ENCODE measurements around the gene SNX22. TPM values are rescaled to one million over a fixed set of nuclear protein-coding genes. Genes with fewer than 3 reads are reported as not detected.

Gene SNX22
- total RNA-seq, 2 donors from 2014 or later, result 12.2 to 15.9 TPM

GRCh38 chr15:64164436-64164835, 12.9 kb downstream of the SNX22 start:
- Histone ChIP-seq H3K27me3 (replicated peaks; ENCODE audit: insufficient read depth) (no peaks in the 10 kb centered on the region), H3K4me3 (no peak overlapping the region), H3K27ac (no peak overlapping the region), H3K36me3 (peaks cover 6 to 10% of the 10 kb centered on the region in 2 donors), H3K9me3 (no peaks in the 10 kb centered on the region), H3K4me1 (replicated peaks) (peaks cover 11% of the 10 kb centered on the region)
- DNase-seq (ENCODE audit: low spot score), result no peak
- 96% methylated on average over 4 of the region's 4 CpGs for WGBS
- intact Hi-C loops (cut with DNase I), result loop anchor here (5.0 kb wide), 1 partner anchor 67 kb away; the partner anchor contains the start of gene SNX1
- TF ChIP-seq POLR2A (IDR thresholded peaks at IDR 0.05) (no peak), POLR2AphosphoS5 (IDR thresholded peaks at IDR 0.05) (no peak), CTCF (IDR thresholded peaks at IDR 0.05) (no peak)

- no peaks in the 10 kb centered on the region for H3K27me3 ChIP-seq (replicated peaks; ENCODE audit: insufficient read depth)
- no peak for DNase-seq (ENCODE audit: low spot score)
- H3K4me3 ChIP-seq, result no peak overlapping the region
- H3K9me3 ChIP-seq, result no peaks in the 10 kb centered on the region
- WGBS, result 71% methylated on average over 5 of the region's 5 CpGs
- intact Hi-C loops (cut with DNase I), result no loop called here
- peaks cover 5% of the 10 kb centered on the region for H3K4me1 ChIP-seq (replicated peaks)
- TF ChIP-seq POLR2A (IDR thresholded peaks at IDR 0.05) (no peak), POLR2AphosphoS5 (IDR thresholded peaks at IDR 0.05) (no peak), CTCF (IDR thresholded peaks at IDR 0.05) (no peak)
- H3K36me3 ChIP-seq, result no peaks in the 10 kb centered on the region
- no peak overlapping the region for H3K27ac ChIP-seq
Measured at GRCh38 chr15:64166102-64166890, 14.8 kb downstream of the SNX22 start.

DNA sequence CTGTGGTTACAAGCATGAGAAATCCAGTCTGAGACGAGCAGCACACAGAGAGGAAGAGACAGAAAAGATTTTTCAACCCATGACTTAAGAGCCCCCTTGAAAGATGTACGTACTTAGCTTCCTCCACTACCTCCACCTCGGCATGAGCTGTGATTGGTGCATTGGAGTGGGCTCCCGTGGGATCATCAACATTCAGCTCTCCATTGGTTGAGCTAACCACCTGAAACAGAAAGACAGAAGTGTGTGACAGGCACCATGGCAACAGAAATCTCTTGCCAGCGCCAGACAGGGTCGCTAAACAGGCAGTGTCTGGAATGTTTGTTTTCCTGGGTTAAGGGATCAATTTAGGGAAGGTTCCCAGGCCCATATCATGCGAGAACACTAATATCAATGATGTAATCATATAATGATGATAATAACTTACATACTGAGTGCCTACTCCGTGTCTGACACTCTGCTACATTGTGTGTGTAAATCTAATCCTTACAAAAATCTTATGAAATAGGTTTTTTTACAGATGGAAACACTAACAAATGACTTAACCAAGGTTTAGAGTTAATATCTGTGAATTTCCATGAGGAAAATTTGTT, 28.8 kb downstream of the SNX22 start:
- Histone ChIP-seq H3K4me3 (no peak overlapping the region), H3K27ac (no peak overlapping the region), H3K9me3 (no peaks in the 10 kb centered on the region), H3K36me3 (no peaks in the 10 kb centered on the region), H3K4me1 (replicated peaks) (no peaks in the 10 kb centered on the region), H3K27me3 (replicated peaks; ENCODE audit: insufficient read depth) (no peaks in the 10 kb centered on the region)
- no peak for DNase-seq (ENCODE audit: low spot score)
- 60% methylated on average over 8 of the region's 8 CpGs for WGBS
- no peak for TF ChIP-seq POLR2AphosphoS5 (IDR thresholded peaks at IDR 0.05)
- no peak for TF ChIP-seq POLR2A (IDR thresholded peaks at IDR 0.05)
- no peak for TF ChIP-seq CTCF (IDR thresholded peaks at IDR 0.05)
- intact Hi-C loops (cut with DNase I), result no loop called here

DNA sequence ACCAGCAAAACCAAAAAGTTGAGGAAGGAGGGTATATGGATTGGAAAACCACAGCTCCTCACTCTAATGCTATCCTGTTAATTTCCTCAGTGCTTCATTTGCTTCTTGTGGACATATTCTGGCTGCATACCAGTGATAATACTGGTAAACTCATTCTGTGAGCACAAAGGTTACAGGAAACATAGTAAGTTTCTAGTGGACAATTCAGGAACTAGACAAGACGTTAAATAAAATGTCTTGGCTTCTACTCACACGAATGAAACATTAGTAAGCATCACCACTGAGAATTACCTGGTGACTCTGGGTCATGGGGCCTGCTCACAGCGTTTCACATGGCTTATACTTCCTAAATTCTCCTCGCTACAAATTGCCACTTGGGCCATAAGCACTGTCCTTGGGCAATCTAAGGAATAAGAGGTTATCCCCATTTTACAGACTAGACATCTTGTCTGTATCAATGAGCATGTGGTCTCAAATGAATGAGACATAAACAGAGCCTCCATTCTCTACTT, 31.4 kb downstream of the SNX22 start:
- WGBS, result 92% methylated on average over 4 of the region's 4 CpGs
- no peaks in the 10 kb centered on the region for H3K9me3 ChIP-seq
- intact Hi-C loops (cut with DNase I), result no loop called here
- H3K4me3 ChIP-seq, result no peak overlapping the region
- no peaks in the 10 kb centered on the region for H3K36me3 ChIP-seq
- H3K27ac ChIP-seq, result no peak overlapping the region
- DNase-seq (ENCODE audit: low spot score), result no peak
- no peak for TF ChIP-seq POLR2A (IDR thresholded peaks at IDR 0.05)
- TF ChIP-seq POLR2AphosphoS5 (IDR thresholded peaks at IDR 0.05), result no peak
- no peak for TF ChIP-seq CTCF (IDR thresholded peaks at IDR 0.05)
- H3K4me1 ChIP-seq (replicated peaks), result no peaks in the 10 kb centered on the region
- no peaks in the 10 kb centered on the region for H3K27me3 ChIP-seq (replicated peaks; ENCODE audit: insufficient read depth)

Measured in prostate gland (tissue), 2 donors.